Prostate gland (tissue), 2 donors: ENCODE measurements around the gene CACNA1E.

Experiments used
- CTCF ChIP-seq, 4 experiments: fragments of 200-600 bp in 2 of 4; fragments of 450-650 bp in 2 of 4; sonication (generic) in 2 of 4; IDR thresholded peaks; 1 replicate in 3 of 4; 2 replicates in 1 of 4; pipeline ENCODE4 v1.5.1; 2016 to 2019; ENCODE audit warnings: antibody characterized with exemption in 4 of 4, mild to moderate bottlenecking in 2 of 4, moderate library complexity in 2 of 4
- POLR2A ChIP-seq: fragments of 450-650 bp; IDR thresholded peaks from one replicate; pipeline ENCODE4 v1.6.1; 2016; ENCODE audit warnings: antibody characterized with exemption, mild to moderate bottlenecking
- POLR2AphosphoS5 ChIP-seq: sonication (generic); formaldehyde crosslinking; IDR thresholded peaks from one replicate; pipeline ENCODE4 v1.6.1; 2017; ENCODE audit warnings: antibody characterized with exemption

GRCh38 chr1:181475580-181475979 is 7.7 kb upstream of the CACNA1E start:
- no peak for TF ChIP-seq CTCF (IDR thresholded peaks at IDR 0.05)
- no peak for TF ChIP-seq POLR2A
- no peak for TF ChIP-seq POLR2AphosphoS5
